Activated CD8-positive, alpha-beta memory T cell treated with anti-CD3 and anti-CD28 coated beads, Interleukin-2, amount 50 U/mL, for 1 hour (primary cell): Measurements from ENCODE around the gene CTU2.

Experiments
- DNase-seq: peaks from one replicate; pipeline ENCODE4 v3.0.0-alpha.2; 2020; ENCODE audit errors: extremely low read depth

CTU2 gene

GRCh38 chr16:88761143-88761534 is 54.8 kb downstream of the CTU2 start:
- no peak for DNase-seq

GRCh38 chr16:88761830-88762229 is 55.5 kb downstream of the CTU2 start:
- DNase-seq = no peak

- DNase-seq = no peak
Measured at GRCh38 chr16:88762258-88762870, 56.1 kb downstream of the CTU2 start.

GRCh38 chr16:88762941-88763340 is 56.6 kb downstream of the CTU2 start:
- DNase-seq = no peak

GRCh38 chr16:88763502-88764053 is 57.3 kb downstream of the CTU2 start:
- DNase-seq = no peak

GRCh38 chr16:88764080-88764479 is 57.8 kb downstream of the CTU2 start:
- no peak for DNase-seq

- no peak for DNase-seq
Measured at GRCh38 chr16:88764913-88765349, 58.6 kb downstream of the CTU2 start.
